Memory B cell (primary cell): ENCODE measurements around the gene PTPRQ.

Source experiments
- ATAC-seq: fragments of 150-1000 bp; cut with Tn5 transposase; 2 replicates; pipeline ENCODE4 v1.10.0; 2021; ENCODE audit warnings: low read depth, mild to moderate bottlenecking, moderate library complexity
- DNase-seq, 2 donors: peaks; one replicate each; pipeline ENCODE4 v3.0.0; 2022; ENCODE audit warnings: low spot score in 2 of 2
- H3K27ac Mint-ChIP-seq: one replicate; pipeline ENCODE4 v1.8.0; 2022; ENCODE audit warnings: mild to moderate bottlenecking, moderate library complexity, mixed read lengths
- H3K27me3 Mint-ChIP-seq: one replicate; pipeline ENCODE4 v1.8.0; 2022; ENCODE audit warnings: mixed read lengths
- H3K36me3 Mint-ChIP-seq: one replicate; pipeline ENCODE4 v1.8.0; 2022; ENCODE audit warnings: mild to moderate bottlenecking, mixed read lengths
- H3K4me1 Mint-ChIP-seq: one replicate; pipeline ENCODE4 v1.8.0; 2022; ENCODE audit warnings: mixed read lengths
- H3K4me3 Mint-ChIP-seq: one replicate; pipeline ENCODE4 v1.8.0; 2022; ENCODE audit warnings: mild to moderate bottlenecking, moderate library complexity, mixed read lengths
- H3K9me3 Mint-ChIP-seq: one replicate; pipeline ENCODE4 v1.8.0; 2022; ENCODE audit warnings: mixed read lengths

The PTPRQ gene, protein sequence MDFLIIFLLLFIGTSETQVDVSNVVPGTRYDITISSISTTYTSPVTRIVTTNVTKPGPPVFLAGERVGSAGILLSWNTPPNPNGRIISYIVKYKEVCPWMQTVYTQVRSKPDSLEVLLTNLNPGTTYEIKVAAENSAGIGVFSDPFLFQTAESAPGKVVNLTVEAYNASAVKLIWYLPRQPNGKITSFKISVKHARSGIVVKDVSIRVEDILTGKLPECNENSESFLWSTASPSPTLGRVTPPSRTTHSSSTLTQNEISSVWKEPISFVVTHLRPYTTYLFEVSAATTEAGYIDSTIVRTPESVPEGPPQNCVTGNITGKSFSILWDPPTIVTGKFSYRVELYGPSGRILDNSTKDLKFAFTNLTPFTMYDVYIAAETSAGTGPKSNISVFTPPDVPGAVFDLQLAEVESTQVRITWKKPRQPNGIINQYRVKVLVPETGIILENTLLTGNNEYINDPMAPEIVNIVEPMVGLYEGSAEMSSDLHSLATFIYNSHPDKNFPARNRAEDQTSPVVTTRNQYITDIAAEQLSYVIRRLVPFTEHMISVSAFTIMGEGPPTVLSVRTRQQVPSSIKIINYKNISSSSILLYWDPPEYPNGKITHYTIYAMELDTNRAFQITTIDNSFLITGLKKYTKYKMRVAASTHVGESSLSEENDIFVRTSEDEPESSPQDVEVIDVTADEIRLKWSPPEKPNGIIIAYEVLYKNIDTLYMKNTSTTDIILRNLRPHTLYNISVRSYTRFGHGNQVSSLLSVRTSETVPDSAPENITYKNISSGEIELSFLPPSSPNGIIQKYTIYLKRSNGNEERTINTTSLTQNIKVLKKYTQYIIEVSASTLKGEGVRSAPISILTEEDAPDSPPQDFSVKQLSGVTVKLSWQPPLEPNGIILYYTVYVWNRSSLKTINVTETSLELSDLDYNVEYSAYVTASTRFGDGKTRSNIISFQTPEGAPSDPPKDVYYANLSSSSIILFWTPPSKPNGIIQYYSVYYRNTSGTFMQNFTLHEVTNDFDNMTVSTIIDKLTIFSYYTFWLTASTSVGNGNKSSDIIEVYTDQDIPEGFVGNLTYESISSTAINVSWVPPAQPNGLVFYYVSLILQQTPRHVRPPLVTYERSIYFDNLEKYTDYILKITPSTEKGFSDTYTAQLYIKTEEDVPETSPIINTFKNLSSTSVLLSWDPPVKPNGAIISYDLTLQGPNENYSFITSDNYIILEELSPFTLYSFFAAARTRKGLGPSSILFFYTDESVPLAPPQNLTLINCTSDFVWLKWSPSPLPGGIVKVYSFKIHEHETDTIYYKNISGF (N-terminal part only)

DNA sequence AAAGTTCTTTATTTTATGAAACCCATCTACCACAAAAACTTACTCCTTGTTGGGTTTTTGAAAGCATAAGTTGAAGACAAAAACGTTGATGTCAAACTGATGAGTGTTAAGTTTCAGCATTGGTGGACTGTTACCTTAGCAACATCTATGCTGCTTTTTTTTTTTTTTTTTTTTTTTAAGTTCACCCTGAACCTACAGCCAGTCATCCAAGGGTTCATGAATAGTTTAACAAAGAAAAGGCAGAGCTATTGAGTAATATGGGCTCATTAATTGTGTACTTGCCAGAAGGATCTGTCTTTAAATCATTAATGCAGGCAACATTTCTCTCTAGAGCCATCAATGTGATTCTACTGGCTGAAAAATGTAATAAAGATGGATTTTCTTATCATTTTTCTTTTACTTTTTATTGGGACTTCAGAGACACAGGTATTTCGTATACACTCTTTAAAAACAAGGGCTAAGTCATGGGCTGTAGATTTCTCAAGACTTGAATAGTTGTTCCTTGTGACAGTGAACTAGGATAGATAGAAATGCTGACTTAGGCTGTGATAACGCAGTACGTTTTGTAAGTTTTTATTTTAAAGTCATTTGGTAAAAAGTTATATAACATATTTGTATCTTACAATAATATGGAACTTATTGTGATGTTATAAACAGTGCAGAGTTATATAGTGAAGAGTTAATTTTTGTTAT, at the start of gene PTPRQ:
Gene PTPRQ, plus strand, starts transcription at position 262 of the 693 bp plus-strand sequence. Its CDS starts 111 bp downstream, at position 373.
- no peak within 1 kb of the TSS for H3K4me3 Mint-ChIP-seq
- ATAC-seq: no peak
- no peaks in the 10 kb centered on the region for H3K4me1 Mint-ChIP-seq
- H3K36me3 Mint-ChIP-seq: no peaks in the 10 kb centered on the region
- no peaks in the 10 kb centered on the region for H3K27me3 Mint-ChIP-seq
- H3K9me3 Mint-ChIP-seq: peaks cover 8% of the 10 kb centered on the region
- H3K27ac Mint-ChIP-seq: no peak within 1 kb of the TSS
- DNase-seq: no peak

DNA sequence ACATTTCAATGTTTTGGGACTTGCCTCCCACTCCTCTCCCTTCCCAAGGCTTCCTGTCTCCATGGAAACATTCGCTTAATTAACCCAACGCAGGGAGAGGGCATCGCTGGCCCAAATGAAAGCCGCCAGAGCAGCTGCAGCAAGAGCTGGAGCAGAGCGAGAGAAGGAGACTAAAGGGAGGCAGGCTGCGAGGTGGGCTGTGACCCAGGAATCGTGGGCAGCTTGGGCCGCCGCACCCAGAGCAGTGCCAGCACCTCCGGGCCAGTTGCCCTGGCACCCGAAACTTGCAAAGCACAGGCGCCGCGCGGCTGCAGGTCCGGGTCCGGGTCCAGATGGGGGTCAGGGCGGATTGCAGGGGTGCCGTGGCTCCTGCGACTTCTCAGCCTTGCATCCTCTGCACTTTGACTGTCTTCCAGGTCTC, 43.5 kb upstream of the PTPRQ start:
- H3K4me1 Mint-ChIP-seq: peaks cover 2% of the 10 kb centered on the region
- H3K27ac Mint-ChIP-seq: no peak overlapping the region
- H3K4me3 Mint-ChIP-seq: peak overlapping the region; percentile 33
- no peaks in the 10 kb centered on the region for H3K36me3 Mint-ChIP-seq
- ATAC-seq (no peak), DNase-seq (no peak)
- peaks cover 3% of the 10 kb centered on the region for H3K9me3 Mint-ChIP-seq
- H3K27me3 Mint-ChIP-seq: peaks cover 2% of the 10 kb centered on the region

DNA sequence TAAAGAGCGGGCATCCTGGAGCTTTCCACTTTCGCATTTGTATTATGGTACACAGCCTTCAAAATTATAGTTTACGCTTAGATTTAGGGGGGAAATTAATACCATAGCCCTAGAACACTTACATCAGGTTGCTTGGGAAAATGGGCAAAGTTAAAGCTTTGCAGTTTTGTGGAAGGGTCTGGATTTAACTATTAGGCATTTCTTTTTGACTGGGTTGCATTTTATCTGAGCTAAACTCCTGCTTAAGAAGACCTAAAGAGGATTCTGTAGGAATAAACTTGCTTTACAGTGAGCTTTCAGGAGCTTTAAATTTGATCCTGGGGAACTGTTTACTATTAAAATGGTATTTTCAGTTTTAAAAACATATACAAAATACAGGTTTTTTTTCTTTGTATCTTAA, 42.8 kb upstream of the PTPRQ start:
- Mint-ChIP-seq H3K4me3 (no peak overlapping the region), H3K36me3 (no peaks in the 10 kb centered on the region), H3K27me3 (peaks cover 2% of the 10 kb centered on the region), H3K4me1 (peaks cover 2% of the 10 kb centered on the region), H3K27ac (no peak overlapping the region), H3K9me3 (peaks cover 3% of the 10 kb centered on the region)
- ATAC-seq (no peak), DNase-seq (no peak)

DNA sequence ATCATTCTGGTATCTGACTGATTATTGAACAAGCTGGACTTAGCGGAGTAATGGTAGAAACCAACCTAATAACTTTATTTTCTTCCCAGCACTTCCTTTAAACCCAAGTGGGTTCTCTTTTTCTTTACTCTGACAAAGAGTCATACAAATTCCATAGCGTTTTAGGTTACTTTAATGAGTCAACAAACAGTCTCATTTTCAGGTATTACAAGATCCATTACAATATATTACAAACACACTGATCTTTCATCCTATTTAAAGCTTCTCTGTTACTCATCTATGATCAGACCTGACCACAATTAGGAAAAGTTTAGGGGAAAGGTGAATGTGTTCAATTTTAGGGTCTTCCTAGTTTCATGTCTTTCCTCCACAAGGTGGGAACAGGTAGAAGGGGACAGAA, 39.4 kb upstream of the PTPRQ start:
- Mint-ChIP-seq H3K4me3 (no peak overlapping the region), H3K9me3 (peaks cover 1% of the 10 kb centered on the region), H3K27me3 (peaks cover 1% of the 10 kb centered on the region), H3K27ac (no peak overlapping the region), H3K36me3 (no peaks in the 10 kb centered on the region), H3K4me1 (peaks cover 2% of the 10 kb centered on the region)
- ATAC-seq (no peak), DNase-seq (no peak)

DNA sequence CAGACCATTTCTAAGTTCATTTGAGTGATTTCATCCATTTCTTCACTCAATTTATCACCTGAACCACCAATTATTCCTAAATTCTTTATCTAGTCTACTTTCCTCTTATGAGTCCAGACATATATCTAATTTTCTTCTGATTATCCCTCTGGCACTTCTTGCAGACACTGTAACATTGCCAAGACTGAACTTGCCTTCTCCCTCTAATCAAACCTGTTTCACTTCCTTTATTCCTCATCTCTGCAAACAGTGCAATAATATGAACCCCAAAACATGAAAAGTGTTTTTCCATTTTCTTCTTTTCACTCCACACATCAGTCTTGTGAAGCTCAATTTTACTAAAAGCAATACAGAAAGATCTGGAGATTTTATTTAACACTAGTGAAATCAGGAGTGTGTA, 37.8 kb upstream of the PTPRQ start:
- ATAC-seq: no peak
- DNase-seq: no peak
- H3K27ac Mint-ChIP-seq: no peak overlapping the region
- no peaks in the 10 kb centered on the region for H3K36me3 Mint-ChIP-seq
- H3K4me1 Mint-ChIP-seq: no peaks in the 10 kb centered on the region
- H3K27me3 Mint-ChIP-seq: no peaks in the 10 kb centered on the region
- no peaks in the 10 kb centered on the region for H3K9me3 Mint-ChIP-seq
- H3K4me3 Mint-ChIP-seq: no peak overlapping the region

DNA sequence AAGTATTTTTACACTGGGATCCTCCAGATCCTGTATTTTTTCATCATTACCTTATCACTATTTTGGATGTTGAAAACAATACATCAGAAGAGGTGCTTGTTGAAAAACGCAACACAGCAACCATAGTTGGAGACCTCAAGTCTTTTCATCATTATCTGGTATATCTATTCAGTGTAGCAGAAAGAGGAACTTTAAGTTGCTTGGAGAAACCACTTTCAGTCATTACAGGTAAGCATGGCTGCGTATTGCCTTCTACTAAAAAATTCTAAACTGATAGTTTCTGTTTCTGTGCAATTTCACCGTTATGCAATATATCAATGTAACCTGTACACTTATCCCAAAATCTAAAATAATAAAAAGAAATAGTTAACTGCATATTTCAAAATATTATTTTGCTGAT, 32.2 kb upstream of the PTPRQ start:
- Mint-ChIP-seq H3K36me3 (no peaks in the 10 kb centered on the region), H3K9me3 (no peaks in the 10 kb centered on the region), H3K27ac (no peak overlapping the region), H3K27me3 (peaks cover 1% of the 10 kb centered on the region), H3K4me1 (no peaks in the 10 kb centered on the region), H3K4me3 (no peak overlapping the region)
- DNase-seq (no peak), ATAC-seq (no peak)

DNA sequence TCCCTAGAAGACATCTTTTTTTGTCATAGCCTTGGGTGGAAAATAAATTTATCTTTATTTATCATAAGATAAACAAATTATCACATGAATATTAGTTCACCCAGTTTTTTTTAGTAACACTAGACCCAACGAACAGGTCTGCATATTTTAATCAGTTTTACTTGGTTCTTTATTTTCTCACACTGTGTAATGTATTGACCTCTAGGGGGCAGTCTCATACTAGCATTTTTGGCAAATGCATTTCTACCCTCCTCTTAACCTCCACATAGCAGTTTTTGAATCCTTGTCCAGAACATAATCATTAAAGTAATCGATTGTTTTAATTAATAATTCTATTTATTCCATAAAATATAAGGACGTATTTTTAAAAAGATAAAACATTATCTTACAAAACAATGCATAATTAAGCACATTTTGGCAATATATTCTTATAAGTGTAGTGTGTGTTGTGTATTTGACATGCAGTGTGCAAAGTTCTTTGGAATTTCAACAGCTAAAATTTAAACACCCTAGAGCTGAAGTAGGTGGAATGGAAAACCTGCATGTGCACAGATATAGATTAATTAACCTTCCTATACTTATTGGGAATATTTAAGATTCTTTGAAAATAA, 31.6 kb upstream of the PTPRQ start:
- peaks cover 1% of the 10 kb centered on the region for H3K27me3 Mint-ChIP-seq
- DNase-seq (no peak), ATAC-seq (no peak)
- H3K4me1 Mint-ChIP-seq: no peaks in the 10 kb centered on the region
- H3K27ac Mint-ChIP-seq: no peak overlapping the region
- no peaks in the 10 kb centered on the region for H3K36me3 Mint-ChIP-seq
- H3K9me3 Mint-ChIP-seq: no peaks in the 10 kb centered on the region
- no peak overlapping the region for H3K4me3 Mint-ChIP-seq

DNA sequence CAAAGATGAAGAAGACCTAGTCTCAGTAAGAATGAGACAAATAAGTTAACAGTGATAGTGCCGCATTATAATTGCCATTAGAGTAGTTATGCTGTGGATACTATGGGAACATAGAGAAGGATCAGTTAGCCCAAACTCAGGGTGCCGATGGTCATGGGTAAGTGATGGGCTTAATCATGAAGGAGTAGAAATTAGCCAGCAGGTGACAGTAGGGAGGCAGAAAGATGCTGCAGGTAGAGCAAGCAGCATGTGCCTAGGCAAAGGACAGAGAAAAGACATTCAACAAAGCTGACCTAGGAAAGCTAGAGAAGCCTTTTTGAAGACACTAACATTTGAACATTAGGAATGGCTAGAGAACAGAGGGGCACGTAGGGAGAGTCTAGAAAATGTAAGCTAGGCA, 30.6 kb upstream of the PTPRQ start:
- DNase-seq (no peak), ATAC-seq (no peak)
- no peak overlapping the region for H3K4me3 Mint-ChIP-seq
- H3K27me3 Mint-ChIP-seq: peaks cover 1% of the 10 kb centered on the region
- H3K4me1 Mint-ChIP-seq: no peaks in the 10 kb centered on the region
- H3K27ac Mint-ChIP-seq: no peak overlapping the region
- H3K36me3 Mint-ChIP-seq: no peaks in the 10 kb centered on the region
- peaks cover 1% of the 10 kb centered on the region for H3K9me3 Mint-ChIP-seq

DNA sequence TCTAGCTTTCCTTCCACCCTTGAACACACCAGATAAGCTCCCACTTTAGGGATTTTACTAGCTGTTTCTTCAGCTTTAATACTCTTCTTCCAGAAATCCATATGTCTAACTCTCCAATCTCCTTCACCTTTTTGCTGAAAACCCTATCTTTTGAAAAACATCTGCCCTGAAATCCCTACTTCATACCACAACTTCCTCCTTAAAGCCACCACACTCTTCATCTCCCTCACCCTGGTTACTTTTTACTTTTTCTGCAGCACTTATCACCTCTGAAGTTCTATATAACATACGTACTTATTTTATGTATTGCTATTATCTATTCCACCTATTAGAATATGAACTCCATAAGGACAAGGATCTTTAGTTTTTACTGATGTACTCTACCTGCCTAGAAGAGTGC, 28.6 kb upstream of the PTPRQ start:
- peaks cover 1% of the 10 kb centered on the region for H3K9me3 Mint-ChIP-seq
- no peaks in the 10 kb centered on the region for H3K4me1 Mint-ChIP-seq
- no peak for ATAC-seq
- no peak overlapping the region for H3K4me3 Mint-ChIP-seq
- peaks cover 1% of the 10 kb centered on the region for H3K27me3 Mint-ChIP-seq
- no peak for DNase-seq
- H3K27ac Mint-ChIP-seq: no peak overlapping the region
- no peaks in the 10 kb centered on the region for H3K36me3 Mint-ChIP-seq

DNA sequence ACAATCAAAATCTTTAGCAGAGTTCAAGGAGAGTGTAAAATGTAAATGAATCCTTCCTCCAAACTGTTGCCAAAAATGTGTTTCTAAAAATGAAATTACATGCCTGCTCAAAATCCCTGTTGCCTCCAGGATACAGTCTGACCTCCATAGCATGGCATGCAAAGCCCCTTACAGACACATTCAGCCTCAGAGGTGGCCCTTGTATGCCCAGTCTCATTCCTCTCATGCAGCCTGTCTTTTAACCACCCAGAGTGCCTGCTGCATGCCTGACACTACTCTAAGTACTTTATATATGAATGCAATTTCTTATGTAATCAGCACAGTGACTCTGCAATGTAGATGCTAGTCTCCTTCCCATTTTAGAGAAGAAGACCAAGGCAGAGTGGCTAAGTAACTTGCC, 24.4 kb upstream of the PTPRQ start:
- H3K36me3 Mint-ChIP-seq: no peaks in the 10 kb centered on the region
- no peak overlapping the region for H3K4me3 Mint-ChIP-seq
- H3K27me3 Mint-ChIP-seq: no peaks in the 10 kb centered on the region
- no peaks in the 10 kb centered on the region for H3K4me1 Mint-ChIP-seq
- no peak overlapping the region for H3K27ac Mint-ChIP-seq
- ATAC-seq: no peak
- H3K9me3 Mint-ChIP-seq: peaks cover 1% of the 10 kb centered on the region
- no peak for DNase-seq

DNA sequence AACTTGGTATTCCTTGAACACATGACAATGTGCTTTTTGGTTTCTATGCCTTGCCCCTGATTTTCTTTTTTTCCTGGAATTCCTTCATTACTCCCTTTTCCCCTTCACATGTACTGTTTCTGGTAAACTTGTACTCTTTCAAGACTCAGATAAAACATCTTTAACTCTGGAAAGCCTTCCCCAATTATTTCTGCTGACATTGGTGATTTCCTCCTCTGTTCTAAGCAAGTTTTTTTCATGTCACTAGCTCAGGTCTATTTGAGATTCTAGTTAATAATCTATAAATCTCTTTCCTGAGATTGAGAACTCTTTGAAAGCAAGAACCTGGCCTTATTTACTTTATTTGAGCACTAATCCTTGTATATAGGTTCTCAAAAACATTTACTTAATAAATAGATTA, 24.0 kb upstream of the PTPRQ start:
- no peak overlapping the region for H3K4me3 Mint-ChIP-seq
- ATAC-seq (no peak), DNase-seq (no peak)
- H3K27ac Mint-ChIP-seq: no peak overlapping the region
- no peaks in the 10 kb centered on the region for H3K36me3 Mint-ChIP-seq
- H3K27me3 Mint-ChIP-seq: no peaks in the 10 kb centered on the region
- peaks cover 1% of the 10 kb centered on the region for H3K9me3 Mint-ChIP-seq
- no peaks in the 10 kb centered on the region for H3K4me1 Mint-ChIP-seq

DNA sequence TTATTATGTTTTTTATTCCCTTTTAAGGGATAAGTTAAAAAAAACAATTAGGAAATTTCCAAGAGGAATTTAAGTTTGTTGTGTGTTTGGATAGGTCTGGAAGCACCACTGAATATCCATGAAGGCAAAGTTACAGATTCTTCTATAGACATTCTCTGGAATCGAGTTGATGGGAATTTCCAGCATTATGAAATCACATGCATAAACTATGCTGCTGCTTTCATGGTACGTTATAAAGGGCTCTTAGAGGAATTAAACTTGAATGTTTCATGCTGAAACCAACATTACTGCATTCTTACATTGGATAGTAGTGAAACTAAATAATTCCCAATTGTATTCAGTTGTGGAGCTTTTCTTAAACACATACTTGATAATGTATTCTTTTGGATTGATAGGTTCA, 21.5 kb upstream of the PTPRQ start:
- H3K9me3 Mint-ChIP-seq: peaks cover 1% of the 10 kb centered on the region
- H3K4me3 Mint-ChIP-seq: no peak overlapping the region
- no peaks in the 10 kb centered on the region for H3K36me3 Mint-ChIP-seq
- no peak for DNase-seq
- H3K27ac Mint-ChIP-seq: no peak overlapping the region
- no peak for ATAC-seq
- no peaks in the 10 kb centered on the region for H3K27me3 Mint-ChIP-seq
- no peaks in the 10 kb centered on the region for H3K4me1 Mint-ChIP-seq

DNA sequence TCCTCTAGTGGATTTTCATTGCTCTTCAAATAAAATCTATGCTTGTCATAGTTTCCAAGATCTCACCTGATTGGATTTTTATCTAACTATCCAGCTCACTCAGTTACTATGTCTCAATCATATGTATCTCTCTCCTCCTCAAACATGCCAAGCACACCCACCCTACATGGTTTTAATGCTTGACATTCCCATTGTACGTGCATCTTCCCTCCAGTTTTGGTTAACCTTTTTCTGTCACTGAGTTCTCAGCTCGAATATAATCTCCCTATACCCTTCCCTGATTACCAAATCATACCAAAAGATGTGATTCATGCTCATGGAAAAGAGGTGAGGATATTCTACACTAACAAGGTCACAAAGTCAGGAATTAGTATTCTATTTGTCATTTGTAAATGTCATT, 12.0 kb upstream of the PTPRQ start:
- Mint-ChIP-seq H3K27me3 (peaks cover 3% of the 10 kb centered on the region), H3K9me3 (no peaks in the 10 kb centered on the region), H3K36me3 (no peaks in the 10 kb centered on the region), H3K4me3 (no peak overlapping the region), H3K4me1 (no peaks in the 10 kb centered on the region), H3K27ac (no peak overlapping the region)
- ATAC-seq (no peak), DNase-seq (no peak)
